GM10266 (cell line): ENCODE data around the gene F12.

Experiments used
- DNase-seq: peaks from one replicate; pipeline ENCODE4 v3.0.0; 2012; ENCODE audit errors: extremely low spot score
- TF ChIP-seq, protein P1 (sequence below): IDR thresholded peaks from 2 replicates; pipeline ENCODE4 v1.5.1; 2012; ENCODE audit warnings: mild to moderate bottlenecking, low read depth; ENCODE audit not compliant: control insufficient read depth, insufficient read depth; ENCODE audit errors: missing control alignments

Gene F12

DNA sequence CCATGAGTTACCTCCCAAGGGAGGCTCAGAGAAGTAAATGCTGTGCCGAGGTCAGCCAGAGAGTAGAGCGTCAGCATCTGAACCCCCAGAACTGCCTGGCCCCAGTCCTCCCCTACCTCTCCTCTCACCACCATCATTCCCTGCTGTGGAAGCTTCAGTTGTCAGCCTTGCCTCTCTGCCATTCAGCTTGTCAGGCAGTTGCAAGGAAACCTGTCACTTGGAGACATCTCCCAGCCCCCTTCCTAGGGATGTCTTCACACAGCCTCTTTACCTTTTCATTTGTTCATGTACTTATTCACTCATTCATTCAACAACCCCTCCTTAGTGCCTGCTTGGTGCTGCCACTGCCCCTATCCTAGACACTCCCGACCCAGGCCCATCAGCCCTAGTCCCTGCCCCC is 49.5 kb downstream of the F12 start:
- DNase-seq: no peak

DNA sequence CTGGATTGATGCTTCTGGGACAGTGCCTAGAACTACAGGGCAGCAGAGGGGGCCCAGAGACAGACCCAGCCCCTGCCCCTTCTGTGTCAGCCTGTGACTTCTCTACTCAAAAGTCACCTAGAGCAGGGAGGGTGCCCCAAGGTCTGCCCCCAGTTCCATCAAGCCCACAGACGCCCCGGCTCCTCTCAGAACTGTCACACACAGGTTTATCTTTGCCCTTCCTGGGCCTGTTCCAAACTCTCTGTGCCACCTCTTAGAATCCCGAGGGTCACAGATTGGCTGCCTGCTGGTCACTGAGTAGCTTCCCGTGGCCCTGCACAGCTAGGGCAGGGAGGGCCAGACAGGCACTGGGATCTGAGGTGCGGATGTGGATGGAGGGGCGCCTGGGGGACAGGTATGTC is 49.9 kb downstream of the F12 start:
- DNase-seq: no peak
- TF ChIP-seq, protein P1, sequence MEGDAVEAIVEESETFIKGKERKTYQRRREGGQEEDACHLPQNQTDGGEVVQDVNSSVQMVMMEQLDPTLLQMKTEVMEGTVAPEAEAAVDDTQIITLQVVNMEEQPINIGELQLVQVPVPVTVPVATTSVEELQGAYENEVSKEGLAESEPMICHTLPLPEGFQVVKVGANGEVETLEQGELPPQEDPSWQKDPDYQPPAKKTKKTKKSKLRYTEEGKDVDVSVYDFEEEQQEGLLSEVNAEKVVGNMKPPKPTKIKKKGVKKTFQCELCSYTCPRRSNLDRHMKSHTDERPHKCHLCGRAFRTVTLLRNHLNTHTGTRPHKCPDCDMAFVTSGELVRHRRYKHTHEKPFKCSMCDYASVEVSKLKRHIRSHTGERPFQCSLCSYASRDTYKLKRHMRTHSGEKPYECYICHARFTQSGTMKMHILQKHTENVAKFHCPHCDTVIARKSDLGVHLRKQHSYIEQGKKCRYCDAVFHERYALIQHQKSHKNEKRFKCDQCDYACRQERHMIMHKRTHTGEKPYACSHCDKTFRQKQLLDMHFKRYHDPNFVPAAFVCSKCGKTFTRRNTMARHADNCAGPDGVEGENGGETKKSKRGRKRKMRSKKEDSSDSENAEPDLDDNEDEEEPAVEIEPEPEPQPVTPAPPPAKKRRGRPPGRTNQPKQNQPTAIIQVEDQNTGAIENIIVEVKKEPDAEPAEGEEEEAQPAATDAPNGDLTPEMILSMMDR: no peak

More for the DNA sequence above, 49.5 kb downstream of the F12 start:
- TF ChIP-seq, protein P1: no peak

DNA sequence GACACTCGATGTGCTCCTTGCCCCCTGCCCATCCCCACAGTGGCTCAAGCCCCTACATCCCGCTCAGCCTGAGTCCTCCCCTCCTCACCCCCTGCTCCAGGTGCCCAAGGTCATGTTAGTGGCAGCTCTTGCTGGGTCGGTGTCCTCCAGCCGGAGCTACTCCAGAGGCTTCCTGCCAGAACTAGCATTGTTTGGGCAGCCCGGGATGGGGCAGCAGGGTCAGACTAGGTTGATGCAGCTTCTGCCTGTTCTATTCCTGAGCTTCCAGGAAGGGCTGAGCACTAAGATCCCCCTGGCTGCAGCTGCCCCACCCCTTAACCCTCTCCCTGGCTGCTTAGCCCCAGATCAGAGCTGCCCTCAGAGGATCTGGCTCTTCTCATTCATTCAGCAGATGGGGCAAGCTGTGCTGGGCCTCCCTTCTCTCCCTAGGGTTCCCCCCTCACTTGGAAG is 51.0 kb downstream of the F12 start:
- no peak for DNase-seq
- TF ChIP-seq, protein P1: no peak

DNA sequence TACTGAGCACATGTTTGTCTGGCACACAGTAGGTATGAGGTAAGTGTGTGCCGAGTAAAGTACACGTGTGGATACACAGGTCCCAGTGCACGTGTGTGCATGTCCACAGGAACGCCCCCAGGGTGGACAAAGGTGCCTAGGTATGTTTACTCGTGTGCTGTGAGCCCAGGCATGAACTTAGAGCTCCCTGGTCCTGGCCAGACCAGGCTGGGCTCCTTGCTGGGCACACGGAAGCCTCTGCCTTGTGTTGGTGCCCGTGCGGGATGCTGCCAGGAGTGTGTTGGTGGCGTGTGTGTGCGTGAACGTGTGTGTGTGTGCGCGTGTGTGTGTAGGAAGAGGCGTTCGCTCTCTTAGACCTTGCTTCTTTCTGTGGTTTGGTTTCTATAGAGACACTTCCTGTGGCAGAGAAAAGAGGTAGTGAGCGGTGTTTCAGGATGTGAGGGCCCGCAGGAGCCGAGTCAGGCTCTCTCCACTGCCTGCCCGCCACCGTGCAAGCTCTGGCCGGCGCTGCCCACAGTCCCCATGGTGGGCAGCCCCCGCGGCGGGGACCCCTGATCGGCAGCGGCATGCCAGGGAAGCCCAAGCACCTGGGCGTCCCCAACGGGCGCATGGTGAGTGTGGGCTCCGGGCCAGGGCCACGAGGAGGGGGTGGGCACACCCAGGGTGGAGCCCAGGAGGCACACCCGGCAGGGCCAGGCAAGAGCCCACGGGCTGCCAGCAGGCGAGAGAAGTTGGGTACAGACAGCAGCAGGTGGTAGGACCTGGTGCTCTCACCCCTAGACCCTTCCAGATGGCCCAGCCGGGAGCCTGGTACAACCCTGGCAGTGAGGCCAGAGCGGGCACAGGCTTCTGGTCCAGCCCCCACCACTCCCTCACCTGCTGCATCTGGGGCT is 51.7 kb downstream of the F12 start, which contains the start of gene RGS14:
Gene RGS14, plus strand, starts transcription at position 466 of the 893 bp plus-strand sequence. Its CDS starts 101 bp downstream, at position 567.
- peak; percentile 92 for DNase-seq
- TF ChIP-seq, protein P1: no peak

DNA sequence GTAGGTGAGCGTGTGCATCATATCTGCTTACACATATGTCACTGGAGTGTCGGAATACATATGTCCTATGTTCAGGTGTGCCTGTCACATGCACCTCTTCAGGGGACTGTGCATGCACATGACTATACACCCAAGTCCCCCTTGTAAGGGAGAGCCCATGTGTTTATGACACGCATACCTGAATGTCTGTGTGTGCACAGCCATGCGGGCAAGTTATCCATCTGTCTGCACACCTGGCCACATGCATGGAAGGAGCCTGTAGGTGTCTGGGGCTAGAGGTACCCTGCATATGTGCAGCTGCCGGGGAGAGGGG is 52.3 kb downstream of the F12 start:
- TF ChIP-seq, protein P1: no peak
- no peak for DNase-seq

DNA sequence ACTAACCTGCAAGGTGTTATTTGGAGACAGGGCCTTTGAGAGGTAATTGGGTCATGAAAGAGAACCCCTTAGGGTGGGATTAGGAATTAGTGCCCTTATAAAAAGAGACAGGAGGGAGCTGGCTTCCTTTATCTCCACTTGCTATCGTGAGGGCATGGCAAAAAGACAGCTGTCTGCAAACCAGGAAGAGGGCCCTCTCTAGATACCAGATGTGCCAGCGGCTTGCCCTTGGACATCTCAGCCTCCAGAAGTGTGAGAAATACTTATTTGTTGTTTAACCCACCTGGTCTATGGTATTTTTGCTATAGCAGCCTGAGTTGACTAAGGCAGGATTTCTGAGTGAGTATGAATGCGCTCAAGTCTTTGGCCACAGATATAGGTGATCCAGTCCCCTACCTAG is 52.6 kb downstream of the F12 start:
- DNase-seq: no peak
- TF ChIP-seq, protein P1: no peak

DNA sequence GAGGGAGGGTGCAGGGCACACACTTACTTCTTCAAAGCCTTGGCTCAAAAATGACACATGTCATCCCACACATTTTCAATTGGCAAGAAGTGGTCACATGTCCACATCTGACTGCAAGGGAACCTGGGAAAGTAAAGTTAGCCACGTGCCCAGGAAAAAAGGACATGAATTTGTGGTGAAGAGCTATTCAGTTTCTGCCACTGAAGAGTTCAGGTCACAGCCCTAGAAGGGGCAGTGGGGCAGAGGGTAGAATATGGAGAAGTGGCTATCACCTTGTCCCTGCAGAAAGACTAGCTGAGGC is 53.5 kb downstream of the F12 start:
- TF ChIP-seq, protein P1: no peak
- DNase-seq: no peak
